ENCODE measurements around the gene PCNX3. TPM values are rescaled to one million over a fixed set of nuclear protein-coding genes. Genes with fewer than 3 reads are reported as not detected.
A peak's percentile ranks its signal among the peaks of the same experiment; 100 is the strongest.
"Not testable (repeated sequence)": the region's sequence is repeated elsewhere in the genome, so short reads cannot be mapped to it uniquely, and the experiment has no call there.

Gene PCNX3
- total RNA-seq, 4 donors from 2014 or later, result 60.2 to 106 (median 81.3) TPM

GRCh38 chr11:65655570-65656332, 40.2 kb downstream of the PCNX3 start:
- H3K36me3 ChIP-seq, result peaks cover 0 to 67% (median 0%) of the 10 kb centered on the region in 3 donors
- no peak for DNase-seq
- no peak overlapping the region for H3K27ac ChIP-seq
- H3K9me3 ChIP-seq, result no peaks in the 10 kb centered on the region
- no peak for TF ChIP-seq CTCF (IDR thresholded peaks at IDR 0.05)
- no peak for TF ChIP-seq POLR2A (IDR thresholded peaks at IDR 0.05)
- no peak overlapping the region for H3K4me3 ChIP-seq
- no peaks in the 10 kb centered on the region for H3K27me3 ChIP-seq
- peaks cover 7 to 43% (median 17%) of the 10 kb centered on the region in 4 donors for H3K4me1 ChIP-seq

DNA sequence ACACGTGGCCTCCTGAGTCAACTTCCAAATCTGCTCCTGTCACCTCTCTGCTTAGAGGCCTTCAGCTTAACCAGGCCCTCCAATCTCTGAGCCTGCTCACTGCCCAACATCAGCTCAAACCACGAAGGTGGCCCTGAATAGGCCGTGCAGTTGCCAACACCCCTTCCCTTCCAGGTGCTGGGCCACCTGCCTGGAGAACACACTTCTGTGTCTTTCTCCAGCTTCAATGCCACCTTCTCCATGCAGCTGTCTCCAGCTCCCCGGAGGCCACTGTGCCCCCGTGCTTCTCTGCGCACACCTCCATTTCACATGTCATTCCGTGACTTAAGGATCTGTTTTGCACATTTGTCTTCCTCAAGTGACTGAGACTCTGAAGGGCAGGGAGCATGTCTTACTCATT, 41.9 kb downstream of the PCNX3 start:
- no peak for DNase-seq
- Histone ChIP-seq H3K27ac (no peak overlapping the region), H3K4me3 (no peak overlapping the region), H3K4me1 (peaks cover 10 to 44% (median 20%) of the 10 kb centered on the region in 4 donors), H3K9me3 (no peaks in the 10 kb centered on the region), H3K36me3 (peaks cover 0 to 76% (median 0%) of the 10 kb centered on the region in 3 donors), H3K27me3 (no peaks in the 10 kb centered on the region)
- TF ChIP-seq POLR2A (IDR thresholded peaks at IDR 0.05) (no peak), CTCF (IDR thresholded peaks at IDR 0.05) (no peak)

- no peak overlapping the region for H3K27ac ChIP-seq
- no peak overlapping the region for H3K4me3 ChIP-seq
- no peaks in the 10 kb centered on the region for H3K27me3 ChIP-seq
- DNase-seq, result peak in 1 of 3 donors; percentile 44
- no peak for TF ChIP-seq POLR2A (IDR thresholded peaks at IDR 0.05)
- TF ChIP-seq CTCF (IDR thresholded peaks at IDR 0.05), result no peak
- peaks cover 0 to 76% (median 0%) of the 10 kb centered on the region in 3 donors for H3K36me3 ChIP-seq
- H3K4me1 ChIP-seq, result peaks cover 10 to 40% (median 17%) of the 10 kb centered on the region in 4 donors
- no peaks in the 10 kb centered on the region for H3K9me3 ChIP-seq
Observed at GRCh38 chr11:65658174-65659021, 42.8 kb downstream of the PCNX3 start.

- Histone ChIP-seq H3K27me3 (no peaks in the 10 kb centered on the region), H3K27ac (no peak overlapping the region), H3K9me3 (no peaks in the 10 kb centered on the region), H3K36me3 (peaks cover 0 to 66% (median 0%) of the 10 kb centered on the region in 3 donors), H3K4me3 (no peak overlapping the region), H3K4me1 (peaks cover 3 to 32% (median 14%) of the 10 kb centered on the region in 4 donors)
- no peak for DNase-seq
- TF ChIP-seq CTCF (IDR thresholded peaks at IDR 0.05), result no peak
- TF ChIP-seq POLR2A (IDR thresholded peaks at IDR 0.05), result no peak
Observed at GRCh38 chr11:65660038-65660437, 44.5 kb downstream of the PCNX3 start.

GRCh38 chr11:65660908-65661307, 45.3 kb downstream of the PCNX3 start:
- not testable (repeated sequence) for DNase-seq, H3K27me3 ChIP-seq, H3K4me3 ChIP-seq, H3K9me3 ChIP-seq
- Histone ChIP-seq H3K36me3 (peaks cover 0 to 57% (median 0%) of the 10 kb centered on the region in 3 donors), H3K4me1 (peaks cover 3 to 32% (median 14%) of the 10 kb centered on the region in 4 donors), H3K27ac (peak overlapping the region in 1 of 4 donors; percentile 96)

Measured in Peyer's patch (tissue), 4 donors.